Osteoblast (primary cell): ENCODE results near the gene PSD2. TPM values are rescaled to one million over a fixed set of nuclear protein-coding genes. Genes with fewer than 3 reads are reported as not detected.

Experiments used
- DNase-seq: peaks from one replicate; pipeline ENCODE4 v3.0.0; 2011; ENCODE audit warnings: low spot score, mixed read lengths; ENCODE audit not compliant: insufficient read length; ENCODE audit errors: missing footprints
- H2AFZ ChIP-seq: 2 replicates; pipeline ENCODE4 v1.6.0; 2011; ENCODE audit warnings: mild to moderate bottlenecking, low read length
- H3K27ac ChIP-seq: 2 replicates; pipeline ENCODE4 v1.5.1; 2011; ENCODE audit warnings: mild to moderate bottlenecking, low read depth, low read length, moderate library complexity
- H3K27me3 ChIP-seq: 2 replicates; pipeline ENCODE4 v1.6.0; 2012; ENCODE audit warnings: mild to moderate bottlenecking, control low read depth, inconsistent platforms, low read length, moderate library complexity; ENCODE audit not compliant: insufficient read depth
- H3K36me3 ChIP-seq: 2 replicates; pipeline ENCODE4 v1.5.1; 2011; ENCODE audit warnings: mild to moderate bottlenecking, low read length, control low read depth, moderate library complexity; ENCODE audit not compliant: insufficient read depth
- H3K4me1 ChIP-seq: 2 replicates; pipeline ENCODE4 v1.5.1; 2011; ENCODE audit warnings: mild to moderate bottlenecking, low read length, control low read depth, moderate library complexity; ENCODE audit not compliant: insufficient read depth
- H3K4me2 ChIP-seq: 2 replicates; pipeline ENCODE4 v1.6.0; 2011; ENCODE audit warnings: mild to moderate bottlenecking, low read length; ENCODE audit not compliant: insufficient read depth
- H3K4me3 ChIP-seq: fragments of 200-600 bp; sonication (generic); 3 replicates; pipeline ENCODE4 v1.5.1; 2012; ENCODE audit warnings: mild to moderate bottlenecking, low read length, inconsistent platforms; ENCODE audit not compliant: insufficient read depth
- H3K79me2 ChIP-seq: 2 replicates; pipeline ENCODE4 v1.6.0; 2012; ENCODE audit warnings: mild to moderate bottlenecking, low read length, control low read depth, inconsistent platforms; ENCODE audit not compliant: insufficient read depth
- H3K9me3 ChIP-seq: 2 replicates; pipeline ENCODE4 v1.5.1; 2011; ENCODE audit warnings: low read depth, low read length, control low read depth
- H4K20me1 ChIP-seq: 2 replicates; pipeline ENCODE4 v1.6.0; 2012; ENCODE audit warnings: mild to moderate bottlenecking, low read length, control low read depth; ENCODE audit not compliant: insufficient read depth
- CTCF ChIP-seq: IDR thresholded peaks from 2 replicates; pipeline ENCODE4 v1.5.1; 2011; ENCODE audit warnings: mild to moderate bottlenecking, low read depth, low read length, moderate library complexity; ENCODE audit errors: extremely low read depth
- total RNA-seq: library from RNA; depleted of rRNA; stranded (reverse); fragments of >200 nt; gene quantifications from 2 replicates; pipeline ENCODE4 v1.2.3, GENCODE V29; 2012

Gene PSD2
- total RNA-seq, 1 donor, result 0.36 TPM

- no peak overlapping the region for H3K4me2 ChIP-seq
- no peak overlapping the region for H2AFZ ChIP-seq
- no peak overlapping the region for H3K4me3 ChIP-seq
- no peaks in the 10 kb centered on the region for H3K79me2 ChIP-seq
- H3K27ac ChIP-seq, result no peak overlapping the region
- TF ChIP-seq CTCF, result no peak
- H3K36me3 ChIP-seq, result no peaks in the 10 kb centered on the region
- H3K27me3 ChIP-seq, result peaks cover 8% of the 10 kb centered on the region
- H3K4me1 ChIP-seq, result no peaks in the 10 kb centered on the region
- DNase-seq, result peak; percentile 8
- H3K9me3 ChIP-seq, result no peaks in the 10 kb centered on the region
- no peaks in the 10 kb centered on the region for H4K20me1 ChIP-seq
Observed at GRCh38 chr5:139820606-139821005, 25.0 kb downstream of the PSD2 start.

GRCh38 chr5:139821806-139822552 is 26.4 kb downstream of the PSD2 start:
- Histone ChIP-seq H3K36me3 (no peaks in the 10 kb centered on the region), H3K4me2 (no peak overlapping the region), H2AFZ (no peak overlapping the region), H3K27ac (no peak overlapping the region), H3K9me3 (no peaks in the 10 kb centered on the region), H3K79me2 (no peaks in the 10 kb centered on the region), H3K4me3 (no peak overlapping the region), H3K27me3 (peaks cover 12% of the 10 kb centered on the region), H4K20me1 (no peaks in the 10 kb centered on the region), H3K4me1 (no peaks in the 10 kb centered on the region)
- DNase-seq, result peak; percentile 66
- TF ChIP-seq CTCF, result no peak

DNA sequence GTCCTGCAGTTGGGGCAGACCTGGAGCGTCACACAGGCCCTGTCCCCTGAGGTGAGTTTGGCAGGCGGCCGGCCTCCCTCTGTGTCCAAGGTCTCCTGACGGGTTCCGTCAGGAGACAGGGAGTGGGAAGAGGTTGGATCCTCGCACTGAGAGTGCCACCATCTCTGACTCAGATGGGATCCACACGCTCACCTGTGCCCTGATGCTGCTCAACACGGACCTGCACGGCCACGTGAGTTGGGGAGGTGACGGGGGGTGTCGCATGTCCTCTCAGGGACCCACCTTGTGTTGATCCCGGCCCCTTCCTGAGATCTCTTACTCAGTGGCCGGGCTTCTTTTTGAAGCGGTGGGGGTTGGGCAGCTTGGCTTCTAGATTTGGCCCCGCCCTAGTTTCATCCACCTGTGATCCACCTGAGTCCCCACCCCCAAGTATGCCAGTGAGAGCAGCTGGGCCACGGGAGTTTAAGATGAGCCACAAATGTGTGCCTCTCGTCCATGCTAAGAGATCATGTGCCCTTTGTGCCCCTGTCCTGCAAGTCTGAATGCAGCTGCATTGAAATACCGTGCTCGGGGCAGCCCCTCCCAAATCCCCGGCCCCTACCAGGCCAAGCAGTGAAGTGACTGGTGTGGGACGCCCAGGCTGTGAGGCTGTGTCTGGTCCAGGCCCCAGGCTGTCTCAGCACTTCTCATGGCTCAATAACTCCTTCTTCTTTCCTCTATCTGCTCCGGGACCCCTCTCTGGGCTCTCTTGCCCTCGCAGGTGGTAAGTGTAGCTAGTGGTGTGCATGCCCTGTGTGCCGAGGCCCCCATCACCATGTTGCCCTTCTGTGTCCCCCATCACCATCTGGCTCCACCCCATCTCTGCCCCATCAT is 27.2 kb downstream of the PSD2 start:
- Histone ChIP-seq H3K4me3 (no peak overlapping the region), H3K79me2 (no peaks in the 10 kb centered on the region), H3K9me3 (no peaks in the 10 kb centered on the region), H3K36me3 (no peaks in the 10 kb centered on the region), H3K4me2 (no peak overlapping the region), H3K4me1 (no peaks in the 10 kb centered on the region), H3K27ac (no peak overlapping the region), H4K20me1 (no peaks in the 10 kb centered on the region), H3K27me3 (peaks cover 12% of the 10 kb centered on the region), H2AFZ (no peak overlapping the region)
- TF ChIP-seq CTCF, result no peak
- peak; percentile 27 for DNase-seq
